K562 (cell line): ENCODE data around the gene NHS. TPM values are rescaled to one million over a fixed set of nuclear protein-coding genes. Genes with fewer than 3 reads are reported as not detected.

Experiments
- ATAC-seq: fragments of 200-7000 bp; cut with Tn5 transposase; 3 replicates; pipeline ENCODE4 v1.9.1; 2020; ENCODE audit warnings: moderate library complexity
- BruUV-seq: library from RNA; stranded (reverse); fragments of 400-500 nt; replicated peaks from 2 replicates; lab custom pipeline; 2021; lab: Mats Ljungman, UMichigan
- CTCF ChIA-PET: fragments of 300-600 bp; formaldehyde crosslinking; extraction: SDS; loops from one replicate; lab custom pipeline; 2021; ENCODE audit warnings: low intra/inter-chr PET ratio; lab: Yijun Ruan, JAX
- POLR2A ChIA-PET: fragments of 300-600, 350-650 bp; sonication (Branson Sonifier 250); formaldehyde crosslinking; extraction: SDS; loops from one replicate; lab custom pipeline; 2021; ENCODE audit warnings: antibody characterized with exemption, inconsistent platforms; lab: Yijun Ruan, JAX
- DNase-seq, 4 experiments: peaks; one replicate each; pipeline versions ENCODE4 v3.0.0 to v3.0.0-alpha.2; 2011 to 2018; ENCODE audit warnings: low spot score in 3 of 4, mixed read lengths in 3 of 4; ENCODE audit errors: extremely low read depth in 1 of 4
- FAIRE-seq: peaks from 2 replicates; lab custom pipeline; 2011; peaks lifted over from hg19 to GRCh38; lab: Jason Lieb, UNC
- H2AFZ ChIP-seq: 2 replicates; pipeline ENCODE4 v1.6.0; 2011; ENCODE audit warnings: low read depth, low read length, control low read depth, inconsistent platforms
- H3K27ac ChIP-seq: fragments of 200-600 bp; 3 replicates; pipeline ENCODE4 v1.8.0; 2011; ENCODE audit warnings: low read depth, mild to moderate bottlenecking, control low read depth, inconsistent platforms, low read length, moderate library complexity, mixed read lengths; ENCODE audit errors: extremely low read depth
- H3K27me3 ChIP-seq, 2 experiments: fragments of 300-600 bp in 1 of 2; 2 replicates in 1 of 2; 3 replicates in 1 of 2; pipeline versions ENCODE4 v1.6.0 to v1.8.0; 2011; ENCODE audit warnings: inconsistent platforms in 2 of 2, low read length in 2 of 2, mild to moderate bottlenecking in 1 of 2, mixed read lengths in 1 of 2, moderate library complexity in 1 of 2; ENCODE audit not compliant: control insufficient read depth in 2 of 2, insufficient read depth in 2 of 2
- H3K36me3 ChIP-seq: fragments of 300-600 bp; 3 replicates; pipeline ENCODE4 v1.8.0; 2011; ENCODE audit warnings: mild to moderate bottlenecking, low read length, inconsistent platforms; ENCODE audit not compliant: control insufficient read depth, insufficient read depth
- H3K4me1 ChIP-seq, 2 experiments: fragments of 200-600 bp in 1 of 2; replicated peaks in 1 of 2; 2 replicates in 1 of 2; 3 replicates in 1 of 2; pipeline versions ENCODE4 v1.5.1 to v1.8.0; 2011; ENCODE audit warnings: inconsistent platforms in 2 of 2, low read length in 2 of 2, mild to moderate bottlenecking in 1 of 2, mixed read lengths in 1 of 2, moderate library complexity in 1 of 2; ENCODE audit not compliant: control insufficient read depth in 2 of 2, insufficient read depth in 2 of 2
- H3K4me2 ChIP-seq: 2 replicates; pipeline ENCODE4 v1.6.1; 2011; ENCODE audit warnings: low read length, control low read depth, inconsistent platforms, mixed read lengths; ENCODE audit not compliant: insufficient read depth
- H3K4me3 ChIP-seq: fragments of 200-600 bp; sonication (generic), shearing (Covaris generic); 2 replicates; pipeline ENCODE4 v1.5.1; 2016; ENCODE audit warnings: control low read depth, inconsistent platforms
- H3K79me2 ChIP-seq: fragments of 200-600 bp; 3 replicates; pipeline ENCODE4 v1.8.0; 2011; ENCODE audit warnings: low read length, inconsistent platforms; ENCODE audit not compliant: control insufficient read depth, insufficient read depth
- H3K9ac ChIP-seq, 2 experiments: 2 replicates each; pipeline versions ENCODE4 v1.6.0 to v1.6.1; 2011; ENCODE audit warnings: low read depth in 2 of 2, low read length in 2 of 2, control low read depth in 1 of 2, inconsistent platforms in 1 of 2, mild to moderate bottlenecking in 1 of 2, mixed read lengths in 1 of 2; ENCODE audit not compliant: insufficient read depth in 1 of 2
- H3K9me1 ChIP-seq: one replicate; pipeline ENCODE4 v1.6.0; 2011; ENCODE audit warnings: inconsistent platforms, mild to moderate bottlenecking, low read length, moderate library complexity; ENCODE audit not compliant: control insufficient read depth, insufficient read depth
- H3K9me3 ChIP-seq: replicated peaks from 2 replicates; pipeline ENCODE4 v1.5.1; 2011; ENCODE audit warnings: low read depth, low read length, inconsistent platforms; ENCODE audit not compliant: control insufficient read depth, insufficient read depth
- H4K20me1 ChIP-seq: replicated peaks from 2 replicates; pipeline ENCODE4 v1.6.1; 2011; ENCODE audit warnings: low read length, inconsistent platforms, mixed read lengths; ENCODE audit not compliant: control insufficient read depth, insufficient read depth
- ZNF347 ChIP-seq: fragments of 450-650 bp; formaldehyde crosslinking; IDR thresholded peaks from 2 replicates; pipeline ENCODE4 v1.4.0; 2020; ENCODE audit warnings: low read depth, mild to moderate bottlenecking, moderate library complexity
- WGBS: fragments of 100-300 bp; shearing (Covaris generic); methylation state at CpG from one replicate; pipeline ENCODE4 v1.1.6; 2016; ENCODE audit warnings: low coverage, mixed read lengths; ENCODE audit not compliant: insufficient coverage; ENCODE audit errors: missing lambda C conversion rate; 5-methylcytosine and 5-hydroxymethylcytosine counted together
- in situ Hi-C: fragments of 300-500 bp; cut with MboI; formaldehyde crosslinking; loops from 4 replicates; pipeline ENCODE4 v1.15.0; 2018; ENCODE audit warnings: inconsistent platforms, mixed read lengths
- intact Hi-C: fragments of 100-400 bp; cut with micrococcal nuclease; formaldehyde crosslinking; loops from 2 replicates; pipeline ENCODE4 v1.14.2; 2022
- polyA plus RNA-seq, 8 experiments: library from polyadenylated mRNA; depleted of rRNA in 4 of 8; stranded (reverse) in 5 of 8; unstranded in 3 of 8; fragments of >200 nt; fragmentation: Nextera tagmentation in 2 of 8; fragmentation: Illumina TruSeq in 1 of 8; extraction: Ambion mirVana in 2 of 8; extraction: Trizol in 1 of 8; gene quantifications; 2 replicates each; pipeline versions ENCODE4 v1.2.1 to v1.2.3, GENCODE V29; 2011 to 2014; ENCODE audit warnings: inconsistent platforms in 1 of 8, missing spikeins in 1 of 8
- total RNA-seq, 7 experiments: library from RNA; depleted of rRNA in 6 of 7; stranded (reverse); fragments of >200 nt in 6 of 7; fragmentation: Illumina TruSeq in 2 of 7; extraction: Trizol in 2 of 7; gene quantifications; 2 replicates each; pipeline versions ENCODE4 v1.2.1 to v1.2.3, GENCODE V29; 2011 to 2021; ENCODE audit warnings: low replicate concordance in 1 of 7
- TF ChIP-seq, protein P1 (sequence below): IDR thresholded peaks from 3 replicates; pipeline ENCODE4 v1.6.1; 2011; ENCODE audit warnings: borderline replicate concordance, mild to moderate bottlenecking, moderate library complexity; ENCODE audit not compliant: insufficient read length; ENCODE audit errors: extremely low read depth

Gene NHS
- total and polyA plus RNA-seq, 9 of the 15 experiments (the other 6 are each of a cell fraction or from before 2014, with no cell fraction given), result 0.02 TPM; not detected in 8

- no TSS peak for BruUV-seq
- Histone ChIP-seq H3K4me2 (no peak overlapping the region), H3K9ac (no peak overlapping the region), H2AFZ (no peak overlapping the region), H4K20me1 (no peaks in the 10 kb centered on the region; the same call in 1 of the 2 replicates), H3K9me3 (no peaks in the 10 kb centered on the region), H3K79me2 (no peaks in the 10 kb centered on the region), H3K4me1 (no peaks in the 10 kb centered on the region), H3K9me1 (no peaks in the 10 kb centered on the region), H3K4me3 (no peak overlapping the region), H3K27me3 (peaks cover 0 to 7% of the 10 kb centered on the region in 2 experiments; a peak in 1 of 5 replicates), H3K27ac (no peak overlapping the region), H3K36me3 (no peaks in the 10 kb centered on the region)
- ChIA-PET CTCF (no interaction called here), POLR2A (interaction anchor here (0.7 kb wide), 1 partner anchor 1922 kb away, joined by 3 read pairs; no protein-coding TSS in a partner anchor)
- DNase-seq (no peak), ATAC-seq (no peak), FAIRE-seq (no peak)
- intact Hi-C loops (no loop called here), in situ Hi-C loops (no loop called here)
- TF ChIP-seq, protein P1, sequence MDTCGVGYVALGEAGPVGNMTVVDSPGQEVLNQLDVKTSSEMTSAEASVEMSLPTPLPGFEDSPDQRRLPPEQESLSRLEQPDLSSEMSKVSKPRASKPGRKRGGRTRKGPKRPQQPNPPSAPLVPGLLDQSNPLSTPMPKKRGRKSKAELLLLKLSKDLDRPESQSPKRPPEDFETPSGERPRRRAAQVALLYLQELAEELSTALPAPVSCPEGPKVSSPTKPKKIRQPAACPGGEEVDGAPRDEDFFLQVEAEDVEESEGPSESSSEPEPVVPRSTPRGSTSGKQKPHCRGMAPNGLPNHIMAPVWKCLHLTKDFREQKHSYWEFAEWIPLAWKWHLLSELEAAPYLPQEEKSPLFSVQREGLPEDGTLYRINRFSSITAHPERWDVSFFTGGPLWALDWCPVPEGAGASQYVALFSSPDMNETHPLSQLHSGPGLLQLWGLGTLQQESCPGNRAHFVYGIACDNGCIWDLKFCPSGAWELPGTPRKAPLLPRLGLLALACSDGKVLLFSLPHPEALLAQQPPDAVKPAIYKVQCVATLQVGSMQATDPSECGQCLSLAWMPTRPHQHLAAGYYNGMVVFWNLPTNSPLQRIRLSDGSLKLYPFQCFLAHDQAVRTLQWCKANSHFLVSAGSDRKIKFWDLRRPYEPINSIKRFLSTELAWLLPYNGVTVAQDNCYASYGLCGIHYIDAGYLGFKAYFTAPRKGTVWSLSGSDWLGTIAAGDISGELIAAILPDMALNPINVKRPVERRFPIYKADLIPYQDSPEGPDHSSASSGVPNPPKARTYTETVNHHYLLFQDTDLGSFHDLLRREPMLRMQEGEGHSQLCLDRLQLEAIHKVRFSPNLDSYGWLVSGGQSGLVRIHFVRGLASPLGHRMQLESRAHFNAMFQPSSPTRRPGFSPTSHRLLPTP, result no peak
- TF ChIP-seq ZNF347 (CRISPR knock-in tag), result no peak
- 2% methylated on average over 7 of the region's 8 CpGs for WGBS
Observed at GRCh38 chrX:17372052-17372451, 2.9 kb upstream of the NHS start.
